ENCODE results near the gene MAPK13.

Gene MAPK13

GRCh38 chr6:36154286-36154685 is 24.0 kb downstream of the MAPK13 start:
- no peak overlapping the region for H3K4me2 ChIP-seq (ENCODE audit: low read length)
- H4K5ac ChIP-seq (ENCODE audit: low read length), result no peak overlapping the region
- no peak overlapping the region for H3K23ac ChIP-seq (ENCODE audit: low read length)
- no peak overlapping the region for H4K8ac ChIP-seq (ENCODE audit: low read depth, low read length)
- H2BK5ac ChIP-seq (ENCODE audit: low read length), result no peak overlapping the region
- no peaks in the 10 kb centered on the region for H3K79me1 ChIP-seq (ENCODE audit: low read length)
- no peak overlapping the region for H3K9ac ChIP-seq (ENCODE audit: low read length)
- no peak overlapping the region for H3K4ac ChIP-seq (ENCODE audit: low read depth, low read length)
- H2BK15ac ChIP-seq (replicated peaks; ENCODE audit: low read depth), result no peak overlapping the region
- peak; percentile 32 for DNase-seq
- no peak overlapping the region for H2AK5ac ChIP-seq (ENCODE audit: low read length)
- H3K79me2 ChIP-seq (ENCODE audit: control insufficient read depth, insufficient read depth, low read length), result no peaks in the 10 kb centered on the region
- no peaks in the 10 kb centered on the region for H3K4me1 ChIP-seq (ENCODE audit: control insufficient read depth, low read depth, low read length)
- no peak overlapping the region for H2BK120ac ChIP-seq (ENCODE audit: low read depth, low read length)
- WGBS (ENCODE audit: extremely low coverage, insufficient coverage, low lambda C conversion rate), result no CpG with 5 or more reads among the region's 2 CpGs
- H3K56ac ChIP-seq (ENCODE audit: low read length), result no peak overlapping the region
- H3K4me3 ChIP-seq (ENCODE audit: low read length), result no peak overlapping the region
- no peak overlapping the region for H3K27ac ChIP-seq (ENCODE audit: low read depth, low read length)
- H3K36me3 ChIP-seq (ENCODE audit: control insufficient read depth, insufficient read depth, low read length), result no peaks in the 10 kb centered on the region
- H3K18ac ChIP-seq (ENCODE audit: low read length), result no peak overlapping the region
- peaks cover 3% of the 10 kb centered on the region for H3K27me3 ChIP-seq (ENCODE audit: insufficient read depth, low read length, poor library complexity)

GRCh38 chr6:36155662-36156061 is 25.3 kb downstream of the MAPK13 start:
- H3K79me2 ChIP-seq (ENCODE audit: control insufficient read depth, insufficient read depth, low read length), result no peaks in the 10 kb centered on the region
- no peak overlapping the region for H4K8ac ChIP-seq (ENCODE audit: low read depth, low read length)
- H3K23ac ChIP-seq (ENCODE audit: low read length), result no peak overlapping the region
- H2BK120ac ChIP-seq (ENCODE audit: low read depth, low read length), result no peak overlapping the region
- H3K4me3 ChIP-seq (ENCODE audit: low read length), result no peak overlapping the region
- H3K4me1 ChIP-seq (ENCODE audit: control insufficient read depth, low read depth, low read length), result no peaks in the 10 kb centered on the region
- no peaks in the 10 kb centered on the region for H3K36me3 ChIP-seq (ENCODE audit: control insufficient read depth, insufficient read depth, low read length)
- no peak overlapping the region for H2AK5ac ChIP-seq (ENCODE audit: low read length)
- WGBS (ENCODE audit: extremely low coverage, insufficient coverage, low lambda C conversion rate), result 100% methylated on average over 1 of the region's 2 CpGs
- H3K27me3 ChIP-seq (ENCODE audit: insufficient read depth, low read length, poor library complexity), result no peaks in the 10 kb centered on the region
- H3K79me1 ChIP-seq (ENCODE audit: low read length), result no peaks in the 10 kb centered on the region
- no peak overlapping the region for H3K18ac ChIP-seq (ENCODE audit: low read length)
- no peak for DNase-seq
- no peak overlapping the region for H3K56ac ChIP-seq (ENCODE audit: low read length)
- H2BK5ac ChIP-seq (ENCODE audit: low read length), result no peak overlapping the region
- H4K5ac ChIP-seq (ENCODE audit: low read length), result no peak overlapping the region
- H3K9ac ChIP-seq (ENCODE audit: low read length), result no peak overlapping the region
- no peak overlapping the region for H2BK15ac ChIP-seq (replicated peaks; ENCODE audit: low read depth)
- no peak overlapping the region for H3K27ac ChIP-seq (ENCODE audit: low read depth, low read length)
- no peak overlapping the region for H3K4ac ChIP-seq (ENCODE audit: low read depth, low read length)
- H3K4me2 ChIP-seq (ENCODE audit: low read length), result no peak overlapping the region

DNA sequence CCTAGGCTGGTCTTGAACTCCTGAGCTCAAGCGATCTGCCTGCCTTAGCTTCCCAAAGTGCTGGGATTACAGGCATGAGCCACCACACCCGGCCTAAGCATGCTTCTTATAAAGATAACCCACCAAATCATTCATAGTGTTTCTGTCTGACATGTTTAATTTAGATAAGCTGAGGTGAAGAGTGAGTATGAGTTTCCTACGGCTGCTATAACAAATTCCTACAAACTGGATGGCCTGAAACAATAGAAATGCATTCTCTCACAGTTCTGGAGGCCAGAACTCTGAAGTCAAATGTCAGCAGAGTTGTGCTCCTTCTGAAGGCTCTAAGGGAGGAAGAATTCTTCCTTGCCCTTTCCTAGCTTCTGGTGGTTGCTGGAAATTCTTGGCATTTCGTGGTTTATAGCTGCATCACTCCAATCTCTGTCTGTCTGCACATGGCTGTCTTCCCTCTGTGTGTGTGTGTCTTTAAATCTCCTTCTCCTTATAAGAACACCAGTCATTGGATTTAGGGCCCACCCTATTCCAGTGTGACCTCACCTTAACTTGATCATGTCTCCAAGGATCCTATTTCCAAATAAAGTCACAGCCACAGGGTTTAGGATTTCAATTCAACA is 29.9 kb downstream of the MAPK13 start:
- no peak overlapping the region for H2BK15ac ChIP-seq (replicated peaks; ENCODE audit: low read depth)
- no peak overlapping the region for H3K4ac ChIP-seq (ENCODE audit: low read depth, low read length)
- H3K27me3 ChIP-seq (ENCODE audit: insufficient read depth, low read length, poor library complexity), result no peaks in the 10 kb centered on the region
- no peak overlapping the region for H3K27ac ChIP-seq (ENCODE audit: low read depth, low read length)
- no peak overlapping the region for H3K4me2 ChIP-seq (ENCODE audit: low read length)
- H3K9ac ChIP-seq (ENCODE audit: low read length), result no peak overlapping the region
- no peak overlapping the region for H3K4me3 ChIP-seq (ENCODE audit: low read length)
- no peaks in the 10 kb centered on the region for H3K36me3 ChIP-seq (ENCODE audit: control insufficient read depth, insufficient read depth, low read length)
- DNase-seq, result no peak
- no peak overlapping the region for H3K18ac ChIP-seq (ENCODE audit: low read length)
- H4K5ac ChIP-seq (ENCODE audit: low read length), result no peak overlapping the region
- no peak overlapping the region for H4K8ac ChIP-seq (ENCODE audit: low read depth, low read length)
- H2AK5ac ChIP-seq (ENCODE audit: low read length), result no peak overlapping the region
- H3K79me2 ChIP-seq (ENCODE audit: control insufficient read depth, insufficient read depth, low read length), result no peaks in the 10 kb centered on the region
- no peak overlapping the region for H2BK120ac ChIP-seq (ENCODE audit: low read depth, low read length)
- WGBS (ENCODE audit: extremely low coverage, insufficient coverage, low lambda C conversion rate), result no CpG with 5 or more reads among the region's 4 CpGs
- H3K4me1 ChIP-seq (ENCODE audit: control insufficient read depth, low read depth, low read length), result no peaks in the 10 kb centered on the region
- H3K79me1 ChIP-seq (ENCODE audit: low read length), result no peaks in the 10 kb centered on the region
- no peak overlapping the region for H3K23ac ChIP-seq (ENCODE audit: low read length)
- H3K56ac ChIP-seq (ENCODE audit: low read length), result no peak overlapping the region
- H2BK5ac ChIP-seq (ENCODE audit: low read length), result no peak overlapping the region

DNA sequence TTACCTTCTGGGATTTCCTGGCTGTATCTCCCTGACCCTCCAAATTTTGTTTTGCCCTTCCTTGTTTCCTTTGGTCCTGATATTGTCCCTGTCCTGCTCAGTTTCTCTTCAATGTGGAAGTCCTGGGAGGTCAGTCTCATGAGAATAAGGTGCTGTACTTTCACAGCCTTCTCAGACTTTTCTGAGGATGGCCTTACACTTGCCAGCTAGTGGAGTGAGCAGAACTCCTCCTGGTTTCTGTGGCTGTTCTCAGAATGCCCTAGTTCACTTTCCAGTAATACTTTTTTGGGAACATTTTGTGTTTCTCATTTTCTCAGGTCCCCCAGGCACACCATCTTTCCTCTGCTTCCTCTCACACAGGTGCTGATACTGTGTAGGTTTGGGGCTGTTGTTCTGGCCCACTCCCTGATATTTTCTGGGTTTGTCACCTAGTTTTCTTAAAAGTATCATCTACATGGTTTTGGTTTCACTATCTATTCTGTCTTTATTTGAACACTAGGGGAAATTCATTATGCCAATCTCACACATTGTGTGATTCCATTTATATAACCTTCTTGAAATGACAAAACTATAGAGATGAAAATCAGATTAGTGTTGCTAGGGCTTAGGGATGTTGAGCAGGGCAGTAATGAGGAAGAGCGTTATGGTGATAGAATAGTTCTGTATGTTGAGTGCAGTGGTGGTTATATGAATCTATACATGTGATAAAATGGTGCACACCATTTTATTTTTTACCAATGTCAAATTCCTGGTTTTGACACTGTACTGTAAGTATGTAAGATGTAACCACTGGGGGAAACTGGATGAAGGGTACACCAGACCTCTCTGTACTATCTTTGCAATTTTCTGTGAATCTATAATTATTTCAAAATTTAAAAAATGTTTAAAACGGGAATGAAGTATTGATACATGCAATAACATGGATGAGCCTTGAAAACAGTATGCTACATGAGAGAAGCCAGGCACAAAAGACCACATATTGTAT is 39.0 kb downstream of the MAPK13 start:
- Histone ChIP-seq H2BK120ac (ENCODE audit: low read depth, low read length) (no peak overlapping the region), H4K8ac (ENCODE audit: low read depth, low read length) (no peak overlapping the region), H3K4me3 (ENCODE audit: low read length) (no peak overlapping the region), H2BK15ac (replicated peaks; ENCODE audit: low read depth) (no peak overlapping the region), H3K79me2 (ENCODE audit: control insufficient read depth, insufficient read depth, low read length) (no peaks in the 10 kb centered on the region), H3K56ac (ENCODE audit: low read length) (no peak overlapping the region), H3K27me3 (ENCODE audit: insufficient read depth, low read length, poor library complexity) (no peaks in the 10 kb centered on the region), H3K36me3 (ENCODE audit: control insufficient read depth, insufficient read depth, low read length) (no peaks in the 10 kb centered on the region), H3K4ac (ENCODE audit: low read depth, low read length) (no peak overlapping the region), H3K79me1 (ENCODE audit: low read length) (no peaks in the 10 kb centered on the region), H3K9ac (ENCODE audit: low read length) (no peak overlapping the region), H3K18ac (ENCODE audit: low read length) (no peak overlapping the region), H4K5ac (ENCODE audit: low read length) (no peak overlapping the region), H2BK5ac (ENCODE audit: low read length) (no peak overlapping the region), H3K23ac (ENCODE audit: low read length) (no peak overlapping the region), H3K27ac (ENCODE audit: low read depth, low read length) (no peak overlapping the region), H3K4me2 (ENCODE audit: low read length) (no peak overlapping the region), H3K4me1 (ENCODE audit: control insufficient read depth, low read depth, low read length) (no peaks in the 10 kb centered on the region), H2AK5ac (ENCODE audit: low read length) (no peak overlapping the region)
- WGBS (ENCODE audit: extremely low coverage, insufficient coverage, low lambda C conversion rate), result no CpG with 5 or more reads among the region's 2 CpGs
- DNase-seq, result no peak

- no peak overlapping the region for H4K5ac ChIP-seq (ENCODE audit: low read length)
- H3K9ac ChIP-seq (ENCODE audit: low read length), result no peak overlapping the region
- H3K4me1 ChIP-seq (ENCODE audit: control insufficient read depth, low read depth, low read length), result no peaks in the 10 kb centered on the region
- no CpG with 5 or more reads among the region's 2 CpGs for WGBS (ENCODE audit: extremely low coverage, insufficient coverage, low lambda C conversion rate)
- H3K23ac ChIP-seq (ENCODE audit: low read length), result no peak overlapping the region
- H3K4ac ChIP-seq (ENCODE audit: low read depth, low read length), result no peak overlapping the region
- no peaks in the 10 kb centered on the region for H3K79me2 ChIP-seq (ENCODE audit: control insufficient read depth, insufficient read depth, low read length)
- no peak overlapping the region for H3K18ac ChIP-seq (ENCODE audit: low read length)
- no peak overlapping the region for H2BK120ac ChIP-seq (ENCODE audit: low read depth, low read length)
- no peak overlapping the region for H3K4me2 ChIP-seq (ENCODE audit: low read length)
- H3K27me3 ChIP-seq (ENCODE audit: insufficient read depth, low read length, poor library complexity), result no peaks in the 10 kb centered on the region
- H3K4me3 ChIP-seq (ENCODE audit: low read length), result no peak overlapping the region
- no peak overlapping the region for H3K56ac ChIP-seq (ENCODE audit: low read length)
- no peak overlapping the region for H2AK5ac ChIP-seq (ENCODE audit: low read length)
- H2BK15ac ChIP-seq (replicated peaks; ENCODE audit: low read depth), result no peak overlapping the region
- H3K27ac ChIP-seq (ENCODE audit: low read depth, low read length), result no peak overlapping the region
- no peak overlapping the region for H4K8ac ChIP-seq (ENCODE audit: low read depth, low read length)
- H3K79me1 ChIP-seq (ENCODE audit: low read length), result no peaks in the 10 kb centered on the region
- no peaks in the 10 kb centered on the region for H3K36me3 ChIP-seq (ENCODE audit: control insufficient read depth, insufficient read depth, low read length)
- H2BK5ac ChIP-seq (ENCODE audit: low read length), result no peak overlapping the region
- DNase-seq, result no peak
Measured at GRCh38 chr6:36170704-36171103, 40.4 kb downstream of the MAPK13 start.
